ENCODE results near the gene PRKN.

DNA sequence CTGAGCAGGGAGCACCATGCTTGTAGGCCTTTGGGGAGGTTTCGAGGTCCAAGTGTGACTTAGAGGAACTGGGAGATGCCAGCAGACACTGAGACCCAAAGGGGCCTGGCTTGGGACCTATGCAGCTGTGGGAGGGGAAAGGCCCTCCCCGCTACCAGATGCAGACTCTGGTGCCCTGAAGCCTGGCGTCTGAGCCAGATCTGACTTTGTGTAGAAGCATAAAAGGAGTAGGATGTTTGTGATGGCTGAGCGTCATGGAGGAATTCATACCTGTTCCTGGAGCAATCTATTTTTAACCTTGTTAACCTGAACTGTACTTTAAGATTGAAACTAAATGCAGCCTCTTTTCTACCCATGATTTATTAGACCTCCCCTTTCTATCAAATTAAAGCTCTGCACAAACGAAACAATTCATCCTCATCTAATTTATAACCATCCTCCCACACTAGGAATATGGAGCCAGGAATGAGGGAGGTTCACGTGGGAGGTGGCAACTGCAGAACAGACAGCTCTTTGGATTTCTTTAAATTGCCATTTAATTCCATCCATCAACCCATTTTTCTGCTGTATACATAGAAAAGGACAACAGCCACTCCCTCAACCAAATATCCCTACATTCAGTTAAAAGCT, 1281.2 kb downstream of the PRKN start:
- TF ChIP-seq, protein P1, sequence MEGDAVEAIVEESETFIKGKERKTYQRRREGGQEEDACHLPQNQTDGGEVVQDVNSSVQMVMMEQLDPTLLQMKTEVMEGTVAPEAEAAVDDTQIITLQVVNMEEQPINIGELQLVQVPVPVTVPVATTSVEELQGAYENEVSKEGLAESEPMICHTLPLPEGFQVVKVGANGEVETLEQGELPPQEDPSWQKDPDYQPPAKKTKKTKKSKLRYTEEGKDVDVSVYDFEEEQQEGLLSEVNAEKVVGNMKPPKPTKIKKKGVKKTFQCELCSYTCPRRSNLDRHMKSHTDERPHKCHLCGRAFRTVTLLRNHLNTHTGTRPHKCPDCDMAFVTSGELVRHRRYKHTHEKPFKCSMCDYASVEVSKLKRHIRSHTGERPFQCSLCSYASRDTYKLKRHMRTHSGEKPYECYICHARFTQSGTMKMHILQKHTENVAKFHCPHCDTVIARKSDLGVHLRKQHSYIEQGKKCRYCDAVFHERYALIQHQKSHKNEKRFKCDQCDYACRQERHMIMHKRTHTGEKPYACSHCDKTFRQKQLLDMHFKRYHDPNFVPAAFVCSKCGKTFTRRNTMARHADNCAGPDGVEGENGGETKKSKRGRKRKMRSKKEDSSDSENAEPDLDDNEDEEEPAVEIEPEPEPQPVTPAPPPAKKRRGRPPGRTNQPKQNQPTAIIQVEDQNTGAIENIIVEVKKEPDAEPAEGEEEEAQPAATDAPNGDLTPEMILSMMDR (IDR thresholded peaks at IDR 0.05; ENCODE audit: extremely low read depth in 1 of 2, insufficient read depth in 1 of 2, low read depth in 1 of 2, low read length in 2 of 2) = no peak
- TF ChIP-seq, protein P2, sequence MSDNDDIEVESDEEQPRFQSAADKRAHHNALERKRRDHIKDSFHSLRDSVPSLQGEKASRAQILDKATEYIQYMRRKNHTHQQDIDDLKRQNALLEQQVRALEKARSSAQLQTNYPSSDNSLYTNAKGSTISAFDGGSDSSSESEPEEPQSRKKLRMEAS (IDR thresholded peaks at IDR 0.05; ENCODE audit: insufficient read depth, insufficient read length) = no peak
- TF ChIP-seq MYC (IDR thresholded peaks at IDR 0.05; ENCODE audit: low read depth, low read length) (no peak), POLR2A (IDR thresholded peaks at IDR 0.05; ENCODE audit: low read depth, low read length) (no peak), EZH2 (IDR thresholded peaks at IDR 0.05; ENCODE audit: borderline replicate concordance, low read depth, low read length, severe bottlenecking) (no peak), JUN (IDR thresholded peaks at IDR 0.05; ENCODE audit: borderline replicate concordance, insufficient read depth, insufficient read length, low read depth) (no peak), POLR2AphosphoS5 (IDR thresholded peaks at IDR 0.05; ENCODE audit: insufficient read depth, low read depth, low read length) (no peak), FOS (IDR thresholded peaks at IDR 0.05; ENCODE audit: borderline replicate concordance, insufficient read depth, low read length) (no peak), GATA2 (IDR thresholded peaks at IDR 0.05; ENCODE audit: insufficient read depth, insufficient read length, low read depth, low read length) (no peak)

Measured in endothelial cell of umbilical vein (primary cell).